HepG2 (cell line): ENCODE measurements around the gene WDR73. TPM values are rescaled to one million over a fixed set of nuclear protein-coding genes. Genes with fewer than 3 reads are reported as not detected.
A peak's percentile ranks its signal among the peaks of the same experiment; 100 is the strongest.

Experiments
- DNMT3B ChIP-seq: conservative IDR thresholded peaks from 2 replicates; pipeline ENCODE4 v1.6.1; 2016; ENCODE audit warnings: missing biosample characterization, control low read depth
- GABPA ChIP-seq, 2 experiments: IDR thresholded peaks; 2 replicates each; pipeline ENCODE4 v1.6.1; 2011 to 2016; ENCODE audit warnings: low read depth in 2 of 2, low read length in 1 of 2, missing biosample characterization in 1 of 2, missing genetic modification characterization in 1 of 2
- MYNN ChIP-seq: sonication (generic); formaldehyde crosslinking; IDR thresholded peaks from 2 replicates; pipeline ENCODE4 v1.4.0; 2020; ENCODE audit warnings: mild to moderate bottlenecking, low read depth, missing genetic modification reagents
- NFYC ChIP-seq: IDR thresholded peaks from 2 replicates; pipeline ENCODE4 v1.6.1; 2016; ENCODE audit warnings: missing genetic modification reagents, missing compliant biosample characterization
- PRMT3 ChIP-seq: sonication (generic); formaldehyde crosslinking; IDR thresholded peaks from 2 replicates; pipeline ENCODE4 v1.8.1; 2022; ENCODE audit warnings: low read depth, mild to moderate bottlenecking, moderate library complexity, missing genetic modification reagents, borderline replicate concordance
- SIX4 ChIP-seq: sonication (generic); formaldehyde crosslinking; IDR thresholded peaks from 2 replicates; pipeline ENCODE4 v1.4.0; 2020; ENCODE audit warnings: missing genetic modification reagents
- SMC3 ChIP-seq: IDR thresholded peaks from 2 replicates; pipeline ENCODE4 v1.6.1; 2011; ENCODE audit warnings: low read length, improper control_type of control experiment
- SPEN ChIP-seq: sonication (generic); formaldehyde crosslinking; IDR thresholded peaks from 2 replicates; pipeline ENCODE4 v1.5.1; 2020; ENCODE audit warnings: low read depth, mild to moderate bottlenecking, missing genetic modification reagents
- ZKSCAN5 ChIP-seq: sonication (generic); formaldehyde crosslinking; IDR thresholded peaks from 2 replicates; pipeline ENCODE4 v1.5.1; 2020; ENCODE audit warnings: mild to moderate bottlenecking, missing genetic modification reagents
- ZNF263 ChIP-seq: sonication (generic); formaldehyde crosslinking; IDR thresholded peaks from 2 replicates; pipeline ENCODE4 v1.4.0; 2020; ENCODE audit warnings: missing genetic modification reagents
- ZNF598 ChIP-seq: sonication (generic); formaldehyde crosslinking; IDR thresholded peaks from 2 replicates; pipeline ENCODE4 v1.5.1; 2020; ENCODE audit warnings: mild to moderate bottlenecking, missing genetic modification reagents, borderline replicate concordance
- ZNF773 ChIP-seq: sonication (generic); formaldehyde crosslinking; IDR thresholded peaks from 2 replicates; pipeline ENCODE4 v1.4.0; 2020; ENCODE audit warnings: missing genetic modification reagents, borderline replicate concordance
- polyA plus RNA-seq, 8 experiments: library from polyadenylated mRNA; depleted of rRNA in 3 of 8; stranded (reverse) in 7 of 8; unstranded in 1 of 8; fragments of >200 nt; fragmentation: Illumina TruSeq in 4 of 8; extraction: Trizol in 4 of 8; gene quantifications; 2 replicates each; pipeline versions ENCODE4 v1.2.1 to v1.2.3, GENCODE V29; 2011 to 2016; ENCODE audit warnings: low read depth in 4 of 8, missing spikeins in 1 of 8, mixed read lengths in 1 of 8; ENCODE audit not compliant: insufficient read depth in 1 of 8
- total RNA-seq, 5 experiments: library from RNA; depleted of rRNA; stranded (reverse); fragments of >200 nt; fragmentation: Illumina TruSeq; extraction: Trizol; gene quantifications; 2 replicates each; pipeline ENCODE4 v1.2.3, GENCODE V29; 2016; ENCODE audit warnings: low read depth in 1 of 5
- TF ChIP-seq, protein P1 (sequence below): sonication (generic); formaldehyde crosslinking; IDR thresholded peaks from 2 replicates; pipeline ENCODE4 v1.4.0; 2020; ENCODE audit warnings: mild to moderate bottlenecking, missing genetic modification reagents
- TF ChIP-seq, protein P2 (sequence below): sonication (generic); formaldehyde crosslinking; IDR thresholded peaks from 2 replicates; pipeline ENCODE4 v1.9.0; 2021; ENCODE audit warnings: missing genetic modification reagents, borderline replicate concordance
- TF ChIP-seq, protein P3 (sequence below): sonication (generic); formaldehyde crosslinking; IDR thresholded peaks from 2 replicates; pipeline ENCODE4 v1.4.0; 2020; ENCODE audit warnings: low read depth, missing genetic modification reagents
- TF ChIP-seq, protein P4 (sequence below): sonication (generic); formaldehyde crosslinking; IDR thresholded peaks from 2 replicates; pipeline ENCODE4 v1.4.0; 2020; ENCODE audit warnings: missing genetic modification reagents, borderline replicate concordance

Gene WDR73
- total and polyA plus RNA-seq, 2 of the 13 experiments (the other 11 are each of a cell fraction or from before 2014, with no cell fraction given): 20.0 to 35.5 TPM

DNA sequence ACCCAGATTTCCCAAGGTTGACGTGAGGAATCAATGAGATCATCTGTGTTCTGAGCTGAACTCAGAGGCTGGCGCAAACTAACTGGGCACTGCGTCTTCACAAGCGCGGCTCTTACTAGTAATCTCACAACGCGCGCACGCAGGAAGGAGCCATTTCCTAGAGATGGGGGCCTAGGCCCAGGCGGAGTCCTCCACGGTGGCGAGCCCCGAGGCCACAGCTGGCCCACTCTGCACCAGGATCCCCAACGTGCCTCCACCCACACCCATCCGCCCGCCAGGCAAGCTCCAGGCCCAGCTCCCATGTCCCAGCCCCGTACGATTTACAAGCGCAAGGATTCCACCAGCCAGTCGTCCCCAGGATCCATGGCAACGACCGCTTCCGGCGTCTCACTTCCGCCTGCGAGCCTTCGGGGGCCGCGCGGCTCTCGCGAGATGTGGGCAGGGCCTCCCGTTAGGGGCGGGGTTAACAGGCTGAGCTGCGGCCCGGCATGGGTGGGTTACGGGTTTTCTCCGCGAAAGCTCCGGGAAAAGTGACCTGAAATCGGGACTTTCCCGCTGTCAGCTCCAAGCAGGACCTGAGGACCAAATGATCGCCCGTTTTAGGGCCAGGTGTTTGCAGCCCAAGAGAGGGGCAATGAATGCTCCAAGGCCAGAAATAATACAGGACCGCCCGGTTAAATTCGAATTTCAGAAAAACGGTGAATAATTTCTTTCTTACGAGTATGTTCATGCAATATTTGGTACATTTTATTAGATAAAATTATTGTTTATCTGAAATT, at the start of gene WDR73 (continued):
- TF ChIP-seq ZNF263 (CRISPR knock-in tag) (peak; percentile 47; the same call in 1 of the 2 replicates), SPEN (peak; percentile 82), ZKSCAN5 (CRISPR knock-in tag) (no peak), ZNF773 (CRISPR knock-in tag) (0 out of 2 replicates have a peak, but pooled peaks have one; percentile 64), MYNN (CRISPR knock-in tag) (no peak), DNMT3B (CRISPR knock-in tag) (no peak), GABPA (IDR thresholded peaks at IDR 0.05; ENCODE audit: low read depth, low read length) (peak; percentile 91), GABPA (CRISPR knock-in tag; IDR thresholded peaks at IDR 0.05; ENCODE audit: low read depth) (peak; percentile 97), PRMT3 (CRISPR knock-in tag) (no peak), ZNF598 (CRISPR knock-in tag) (no peak; the same call in 1 of the 2 replicates), SMC3 (no peak), SIX4 (CRISPR knock-in tag) (no peak), NFYC (no peak)
- TF ChIP-seq, protein P1, sequence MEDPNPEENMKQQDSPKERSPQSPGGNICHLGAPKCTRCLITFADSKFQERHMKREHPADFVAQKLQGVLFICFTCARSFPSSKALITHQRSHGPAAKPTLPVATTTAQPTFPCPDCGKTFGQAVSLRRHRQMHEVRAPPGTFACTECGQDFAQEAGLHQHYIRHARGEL (CRISPR knock-in tag): no peak
- TF ChIP-seq, protein P2, sequence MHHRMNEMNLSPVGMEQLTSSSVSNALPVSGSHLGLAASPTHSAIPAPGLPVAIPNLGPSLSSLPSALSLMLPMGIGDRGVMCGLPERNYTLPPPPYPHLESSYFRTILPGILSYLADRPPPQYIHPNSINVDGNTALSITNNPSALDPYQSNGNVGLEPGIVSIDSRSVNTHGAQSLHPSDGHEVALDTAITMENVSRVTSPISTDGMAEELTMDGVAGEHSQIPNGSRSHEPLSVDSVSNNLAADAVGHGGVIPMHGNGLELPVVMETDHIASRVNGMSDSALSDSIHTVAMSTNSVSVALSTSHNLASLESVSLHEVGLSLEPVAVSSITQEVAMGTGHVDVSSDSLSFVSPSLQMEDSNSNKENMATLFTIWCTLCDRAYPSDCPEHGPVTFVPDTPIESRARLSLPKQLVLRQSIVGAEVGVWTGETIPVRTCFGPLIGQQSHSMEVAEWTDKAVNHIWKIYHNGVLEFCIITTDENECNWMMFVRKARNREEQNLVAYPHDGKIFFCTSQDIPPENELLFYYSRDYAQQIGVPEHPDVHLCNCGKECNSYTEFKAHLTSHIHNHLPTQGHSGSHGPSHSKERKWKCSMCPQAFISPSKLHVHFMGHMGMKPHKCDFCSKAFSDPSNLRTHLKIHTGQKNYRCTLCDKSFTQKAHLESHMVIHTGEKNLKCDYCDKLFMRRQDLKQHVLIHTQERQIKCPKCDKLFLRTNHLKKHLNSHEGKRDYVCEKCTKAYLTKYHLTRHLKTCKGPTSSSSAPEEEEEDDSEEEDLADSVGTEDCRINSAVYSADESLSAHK (CRISPR knock-in tag): no peak
- TF ChIP-seq, protein P3, sequence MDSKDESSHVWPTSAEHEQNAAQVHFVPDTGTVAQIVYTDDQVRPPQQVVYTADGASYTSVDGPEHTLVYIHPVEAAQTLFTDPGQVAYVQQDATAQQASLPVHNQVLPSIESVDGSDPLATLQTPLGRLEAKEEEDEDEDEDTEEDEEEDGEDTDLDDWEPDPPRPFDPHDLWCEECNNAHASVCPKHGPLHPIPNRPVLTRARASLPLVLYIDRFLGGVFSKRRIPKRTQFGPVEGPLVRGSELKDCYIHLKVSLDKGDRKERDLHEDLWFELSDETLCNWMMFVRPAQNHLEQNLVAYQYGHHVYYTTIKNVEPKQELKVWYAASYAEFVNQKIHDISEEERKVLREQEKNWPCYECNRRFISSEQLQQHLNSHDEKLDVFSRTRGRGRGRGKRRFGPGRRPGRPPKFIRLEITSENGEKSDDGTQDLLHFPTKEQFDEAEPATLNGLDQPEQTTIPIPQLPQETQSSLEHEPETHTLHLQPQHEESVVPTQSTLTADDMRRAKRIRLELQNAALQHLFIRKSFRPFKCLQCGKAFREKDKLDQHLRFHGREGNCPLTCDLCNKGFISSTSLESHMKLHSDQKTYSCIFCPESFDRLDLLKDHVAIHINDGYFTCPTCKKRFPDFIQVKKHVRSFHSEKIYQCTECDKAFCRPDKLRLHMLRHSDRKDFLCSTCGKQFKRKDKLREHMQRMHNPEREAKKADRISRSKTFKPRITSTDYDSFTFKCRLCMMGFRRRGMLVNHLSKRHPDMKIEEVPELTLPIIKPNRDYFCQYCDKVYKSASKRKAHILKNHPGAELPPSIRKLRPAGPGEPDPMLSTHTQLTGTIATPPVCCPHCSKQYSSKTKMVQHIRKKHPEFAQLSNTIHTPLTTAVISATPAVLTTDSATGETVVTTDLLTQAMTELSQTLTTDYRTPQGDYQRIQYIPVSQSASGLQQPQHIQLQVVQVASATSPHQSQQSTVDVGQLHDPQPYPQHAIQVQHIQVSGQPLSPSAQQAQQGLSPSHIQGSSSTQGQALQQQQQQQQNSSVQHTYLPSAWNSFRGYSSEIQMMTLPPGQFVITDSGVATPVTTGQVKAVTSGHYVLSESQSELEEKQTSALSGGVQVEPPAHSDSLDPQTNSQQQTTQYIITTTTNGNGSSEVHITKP (CRISPR knock-in tag): peak; percentile 95
- TF ChIP-seq, protein P4, sequence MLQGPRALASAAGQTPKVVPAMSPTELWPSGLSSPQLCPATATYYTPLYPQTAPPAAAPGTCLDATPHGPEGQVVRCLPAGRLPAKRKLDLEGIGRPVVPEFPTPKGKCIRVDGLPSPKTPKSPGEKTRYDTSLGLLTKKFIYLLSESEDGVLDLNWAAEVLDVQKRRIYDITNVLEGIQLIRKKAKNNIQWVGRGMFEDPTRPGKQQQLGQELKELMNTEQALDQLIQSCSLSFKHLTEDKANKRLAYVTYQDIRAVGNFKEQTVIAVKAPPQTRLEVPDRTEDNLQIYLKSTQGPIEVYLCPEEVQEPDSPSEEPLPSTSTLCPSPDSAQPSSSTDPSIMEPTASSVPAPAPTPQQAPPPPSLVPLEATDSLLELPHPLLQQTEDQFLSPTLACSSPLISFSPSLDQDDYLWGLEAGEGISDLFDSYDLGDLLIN (CRISPR knock-in tag): 0 out of 2 replicates have a peak, but pooled peaks have one; percentile 43
